ENCODE measurements around the gene ARL5A. TPM values are rescaled to one million over a fixed set of nuclear protein-coding genes. Genes with fewer than 3 reads are reported as not detected.

The ARL5A gene
- total and polyA plus RNA-seq, 2 of the 4 experiments (the other 2 are of a cell fraction), result 22.3 to 45.5 TPM

DNA sequence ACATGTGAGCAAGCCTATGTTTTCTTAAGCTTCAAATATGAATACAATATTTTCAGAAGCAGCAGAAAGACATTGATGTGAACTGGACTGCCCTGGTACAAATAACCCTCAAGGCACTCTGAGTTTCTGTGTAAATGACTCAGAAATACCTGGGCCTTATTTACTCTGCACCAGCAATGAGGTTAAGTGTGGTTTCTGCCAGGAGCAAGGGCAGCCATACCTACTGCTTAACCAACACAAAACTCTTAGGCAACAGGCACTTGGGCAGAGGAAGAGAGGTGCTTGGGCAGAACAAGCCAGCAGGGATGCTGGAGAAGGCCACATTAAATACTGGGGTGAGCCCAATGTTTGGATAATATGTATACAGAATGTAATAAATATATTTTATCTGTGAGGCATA lies 29.4 kb upstream of the ARL5A start:
- CTCF ChIA-PET, result no interaction called here
- Histone ChIP-seq H3K9me1 (ENCODE audit: insufficient read depth, low read length) (no peaks in the 10 kb centered on the region), H3K4me2 (ENCODE audit: low read depth, low read length) (no peak overlapping the region), H3K9ac (ENCODE audit: low read depth, low read length) (no peak overlapping the region), H2BK120ac (ENCODE audit: low read depth, low read length) (no peak overlapping the region), H3K4me3 (ENCODE audit: insufficient read depth, low read depth, low read length) (no peak overlapping the region), H3K27me3 (ENCODE audit: control insufficient read depth, insufficient read depth, low read length) (no peaks in the 10 kb centered on the region), H2AK5ac (ENCODE audit: low read depth, low read length) (no peak overlapping the region), H3K18ac (ENCODE audit: low read depth, low read length) (no peak overlapping the region), H4K91ac (ENCODE audit: insufficient read depth, low read depth, low read length) (no peak overlapping the region), H4K5ac (ENCODE audit: low read depth, low read length) (no peak overlapping the region), H3K79me1 (ENCODE audit: low read depth in 1 of 2, low read length in 2 of 2) (no peaks in the 10 kb centered on the region), H3K14ac (replicated peaks; ENCODE audit: low read depth, low read length) (no peak overlapping the region), H3K36me3 (ENCODE audit: control insufficient read depth, insufficient read depth, low read length) (no peaks in the 10 kb centered on the region), H3K9me3 (ENCODE audit: control insufficient read depth, insufficient read depth, low read length) (no peaks in the 10 kb centered on the region), H3K23ac (ENCODE audit: low read depth, low read length) (no peak overlapping the region), H2AFZ (replicated peaks; ENCODE audit: low read length, poor library complexity) (no peak overlapping the region), H2AK9ac (replicated peaks; ENCODE audit: low read depth, low read length, poor library complexity) (no peak overlapping the region), H3K27ac (ENCODE audit: insufficient read depth, low read length) (no peak overlapping the region), H3K4ac (ENCODE audit: low read depth, low read length) (no peak overlapping the region), H3K56ac (ENCODE audit: extremely low read depth, insufficient read depth, low read length) (no peak overlapping the region), H2BK5ac (ENCODE audit: low read depth, low read length, poor library complexity, severe bottlenecking) (no peak overlapping the region), H2BK15ac (ENCODE audit: low read depth, low read length) (no peak overlapping the region), H4K8ac (ENCODE audit: low read depth in 2 of 2, low read length in 2 of 2) (no peak overlapping the region), H3K4me1 (ENCODE audit: control insufficient read depth, insufficient read depth, low read length) (no peaks in the 10 kb centered on the region), H2BK20ac (ENCODE audit: low read depth, low read length) (no peak overlapping the region), H4K20me1 (ENCODE audit: insufficient read depth, low read length) (no peaks in the 10 kb centered on the region)
- POLR2A ChIA-PET (ENCODE audit: unreplicated experiment), result no interaction called here
- ATAC-seq (ENCODE audit: low read depth) (no peak), DNase-seq (no peak)
- dilution Hi-C loops (cut with HindIII; ENCODE audit: low sequenced_read_pairs, unreplicated experiment) (no loop called here), intact Hi-C loops (cut with micrococcal nuclease) (no loop called here), in situ Hi-C loops (cut with MboI; ENCODE audit: low sequenced_read_pairs) (no loop called here)
- no peak for TF ChIP-seq MAZ (IDR thresholded peaks at IDR 0.05; ENCODE audit: borderline replicate concordance, low read depth, low read length)
- TF ChIP-seq CHD1 (IDR thresholded peaks at IDR 0.05; ENCODE audit: low read depth, low read length), result no peak
- TF ChIP-seq, protein P1, sequence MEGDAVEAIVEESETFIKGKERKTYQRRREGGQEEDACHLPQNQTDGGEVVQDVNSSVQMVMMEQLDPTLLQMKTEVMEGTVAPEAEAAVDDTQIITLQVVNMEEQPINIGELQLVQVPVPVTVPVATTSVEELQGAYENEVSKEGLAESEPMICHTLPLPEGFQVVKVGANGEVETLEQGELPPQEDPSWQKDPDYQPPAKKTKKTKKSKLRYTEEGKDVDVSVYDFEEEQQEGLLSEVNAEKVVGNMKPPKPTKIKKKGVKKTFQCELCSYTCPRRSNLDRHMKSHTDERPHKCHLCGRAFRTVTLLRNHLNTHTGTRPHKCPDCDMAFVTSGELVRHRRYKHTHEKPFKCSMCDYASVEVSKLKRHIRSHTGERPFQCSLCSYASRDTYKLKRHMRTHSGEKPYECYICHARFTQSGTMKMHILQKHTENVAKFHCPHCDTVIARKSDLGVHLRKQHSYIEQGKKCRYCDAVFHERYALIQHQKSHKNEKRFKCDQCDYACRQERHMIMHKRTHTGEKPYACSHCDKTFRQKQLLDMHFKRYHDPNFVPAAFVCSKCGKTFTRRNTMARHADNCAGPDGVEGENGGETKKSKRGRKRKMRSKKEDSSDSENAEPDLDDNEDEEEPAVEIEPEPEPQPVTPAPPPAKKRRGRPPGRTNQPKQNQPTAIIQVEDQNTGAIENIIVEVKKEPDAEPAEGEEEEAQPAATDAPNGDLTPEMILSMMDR (conservative IDR thresholded peaks at IDR 0.05; ENCODE audit: low read depth, low read length), result no peak
- no peak for TF ChIP-seq RCOR1 (IDR thresholded peaks at IDR 0.05; ENCODE audit: insufficient replicate concordance, low read length)
- BruUV-seq (replicated peaks), result no TSS peak

Measured in IMR-90 (cell line).